ENCODE data around the gene NEAT1. TPM values are rescaled to one million over a fixed set of nuclear protein-coding genes. Genes with fewer than 3 reads are reported as not detected.

The NEAT1 gene
- total RNA-seq, 1 donor = 818 TPM

GRCh38 chr11:65420979-65421793, 1.4 kb upstream of the NEAT1 start:
- DNase-seq (ENCODE audit: insufficient read length, low spot score, missing footprints) = peak; percentile 94
- Histone ChIP-seq H3K27me3 (ENCODE audit: insufficient read depth, low read length) (no peaks in the 10 kb centered on the region), H4K20me1 (ENCODE audit: insufficient read depth, low read length) (peaks cover 36% of the 10 kb centered on the region), H3K4me1 (ENCODE audit: insufficient read depth, low read length) (peaks cover 54% of the 10 kb centered on the region), H3K4me3 (ENCODE audit: insufficient read depth, low read length) (peak overlapping the region; percentile 77), H3K27ac (ENCODE audit: low read depth, low read length) (peak overlapping the region; percentile 100), H3K79me2 (ENCODE audit: insufficient read depth, low read length) (peaks cover 84% of the 10 kb centered on the region), H3K4me2 (ENCODE audit: insufficient read depth, low read length) (peak overlapping the region; percentile 84), H2AFZ (ENCODE audit: low read length) (no peak overlapping the region), H3K9me3 (ENCODE audit: low read depth, low read length) (no peaks in the 10 kb centered on the region), H3K36me3 (ENCODE audit: insufficient read depth, low read length) (peaks cover 30% of the 10 kb centered on the region)
- TF ChIP-seq CTCF (IDR thresholded peaks at IDR 0.05; ENCODE audit: extremely low read depth, low read depth, low read length) = no peak

GRCh38 chr11:65421794-65422632, 585 bp upstream of the NEAT1 start:
- Histone ChIP-seq H3K4me1 (ENCODE audit: insufficient read depth, low read length) (peaks cover 47% of the 10 kb centered on the region), H3K27ac (ENCODE audit: low read depth, low read length) (peak overlapping the region; percentile 100), H3K27me3 (ENCODE audit: insufficient read depth, low read length) (no peaks in the 10 kb centered on the region), H3K9me3 (ENCODE audit: low read depth, low read length) (no peaks in the 10 kb centered on the region), H3K36me3 (ENCODE audit: insufficient read depth, low read length) (peaks cover 38% of the 10 kb centered on the region), H3K4me2 (ENCODE audit: insufficient read depth, low read length) (peak overlapping the region; percentile 84), H2AFZ (ENCODE audit: low read length) (no peak overlapping the region), H3K4me3 (ENCODE audit: insufficient read depth, low read length) (peak overlapping the region; percentile 77), H4K20me1 (ENCODE audit: insufficient read depth, low read length) (peaks cover 45% of the 10 kb centered on the region), H3K79me2 (ENCODE audit: insufficient read depth, low read length) (peaks cover 84% of the 10 kb centered on the region)
- TF ChIP-seq CTCF (IDR thresholded peaks at IDR 0.05; ENCODE audit: extremely low read depth, low read depth, low read length) = no peak
- DNase-seq (ENCODE audit: insufficient read length, low spot score, missing footprints) = peak; percentile 92

DNA sequence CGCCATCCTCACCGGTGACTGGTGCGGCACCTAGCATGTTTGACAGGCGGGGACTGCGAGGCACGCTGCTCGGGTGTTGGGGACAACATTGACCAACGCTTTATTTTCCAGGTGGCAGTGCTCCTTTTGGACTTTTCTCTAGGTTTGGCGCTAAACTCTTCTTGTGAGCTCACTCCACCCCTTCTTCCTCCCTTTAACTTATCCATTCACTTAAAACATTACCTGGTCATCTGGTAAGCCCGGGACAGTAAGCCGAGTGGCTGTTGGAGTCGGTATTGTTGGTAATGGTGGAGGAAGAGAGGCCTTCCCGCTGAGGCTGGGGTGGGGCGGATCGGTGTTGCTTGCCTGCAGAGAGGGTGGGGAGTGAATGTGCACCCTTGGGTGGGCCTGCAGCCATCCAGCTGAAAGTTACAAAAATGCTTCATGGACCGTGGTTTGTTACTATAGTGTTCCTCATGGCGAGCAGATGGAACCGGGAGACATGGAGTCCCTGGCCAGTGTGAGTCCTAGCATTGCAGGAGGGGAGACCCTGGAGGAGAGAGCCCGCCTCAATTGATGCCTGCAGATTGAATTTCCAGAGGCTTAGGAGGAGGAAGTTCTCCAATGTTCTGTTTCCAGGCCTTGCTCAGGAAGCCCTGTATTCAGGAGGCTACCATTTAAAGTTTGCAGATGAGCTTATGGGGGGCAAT, 1.1 kb downstream of the NEAT1 start:
- H3K79me2 ChIP-seq (ENCODE audit: insufficient read depth, low read length) = peaks cover 84% of the 10 kb centered on the region
- H3K36me3 ChIP-seq (ENCODE audit: insufficient read depth, low read length) = peaks cover 46% of the 10 kb centered on the region
- H4K20me1 ChIP-seq (ENCODE audit: insufficient read depth, low read length) = peaks cover 58% of the 10 kb centered on the region

More for the DNA sequence above, 1.1 kb downstream of the NEAT1 start:
- Histone ChIP-seq H2AFZ (ENCODE audit: low read length) (no peak overlapping the region), H3K27ac (ENCODE audit: low read depth, low read length) (peak overlapping the region; percentile 100), H3K27me3 (ENCODE audit: insufficient read depth, low read length) (no peaks in the 10 kb centered on the region), H3K9me3 (ENCODE audit: low read depth, low read length) (no peaks in the 10 kb centered on the region), H3K4me2 (ENCODE audit: insufficient read depth, low read length) (peak overlapping the region; percentile 84), H3K4me3 (ENCODE audit: insufficient read depth, low read length) (peak overlapping the region; percentile 77), H3K4me1 (ENCODE audit: insufficient read depth, low read length) (peaks cover 44% of the 10 kb centered on the region)
- DNase-seq (ENCODE audit: insufficient read length, low spot score, missing footprints) = no peak
- TF ChIP-seq CTCF (IDR thresholded peaks at IDR 0.05; ENCODE audit: extremely low read depth, low read depth, low read length) = no peak
